AG04449 (cell line): ENCODE measurements around the gene PPP5C.
"Not testable (repeated sequence)": the region's sequence is repeated elsewhere in the genome, so short reads cannot be mapped to it uniquely, and the experiment has no call there.

Experiments
- CTCF ChIA-PET: fragments of 350-600 bp; formaldehyde crosslinking; extraction: SDS; loops from one replicate; lab custom pipeline; 2021; ENCODE audit warnings: antibody characterized with exemption; lab: Yijun Ruan, JAX
- POLR2A ChIA-PET: fragments of 400-600, 350-600 bp; formaldehyde crosslinking; extraction: SDS; loops from one replicate; lab custom pipeline; 2020; ENCODE audit warnings: antibody characterized with exemption, inconsistent platforms; lab: Yijun Ruan, JAX
- DNase-seq: peaks from one replicate; pipeline ENCODE4 v3.0.0-alpha.2; 2010; ENCODE audit warnings: low read depth, low spot score
- H3K4me3 ChIP-seq: 2 replicates; pipeline ENCODE4 v1.5.1; 2011; ENCODE audit warnings: low read depth, mild to moderate bottlenecking, control low read depth, low read length
- CTCF ChIP-seq: IDR thresholded peaks from one replicate; pipeline ENCODE4 v1.5.1; 2011; ENCODE audit warnings: mild to moderate bottlenecking, moderate library complexity, low read length, control low read depth, inconsistent platforms; ENCODE audit not compliant: insufficient read depth; ENCODE audit errors: missing control alignments

Gene PPP5C

GRCh38 chr19:46431824-46432223, 84.9 kb downstream of the PPP5C start:
- CTCF ChIA-PET = interaction anchor here (1.6 kb wide), 1 partner anchor 36 kb away, joined by 4 read pairs; no protein-coding TSS in a partner anchor
- POLR2A ChIA-PET = no interaction called here
- no peak overlapping the region for H3K4me3 ChIP-seq
- no peak for DNase-seq
- TF ChIP-seq CTCF = no peak

- DNase-seq, POLR2A ChIA-PET, H3K4me3 ChIP-seq: not testable (repeated sequence)
- CTCF ChIA-PET = interaction anchor here (1.0 to 1.4 kb wide), 3 partner anchors 15 to 405 kb away, joined by 3 to 5 read pairs (median 3); no protein-coding TSS in a partner anchor
Measured at GRCh38 chr19:46433470-46433869, 86.6 kb downstream of the PPP5C start.

GRCh38 chr19:46435009-46435408, 88.1 kb downstream of the PPP5C start:
- no peak overlapping the region for H3K4me3 ChIP-seq
- DNase-seq = no peak
- no peak for TF ChIP-seq CTCF
- ChIA-PET CTCF (interaction anchor here (1.2 to 1.5 kb wide), 2 partner anchors 53 to 108 kb away, joined by 3 to 4 read pairs; no protein-coding TSS in a partner anchor), POLR2A (no interaction called here)

- POLR2A ChIA-PET = not testable (repeated sequence)
Measured at GRCh38 chr19:46435689-46436088, 88.8 kb downstream of the PPP5C start.

More at GRCh38 chr19:46435689-46436088, 88.8 kb downstream of the PPP5C start:
- CTCF ChIA-PET = interaction anchor here (1.2 to 1.5 kb wide), 2 partner anchors 53 to 107 kb away, joined by 3 to 4 read pairs; no protein-coding TSS in a partner anchor
- H3K4me3 ChIP-seq, DNase-seq: not testable (repeated sequence)
